ENCODE measurements around the gene ITGA5. TPM values are rescaled to one million over a fixed set of nuclear protein-coding genes. Genes with fewer than 3 reads are reported as not detected.

Gene ITGA5
- total and polyA plus RNA-seq, 2 of the 13 experiments (the other 11 are each of a cell fraction or from before 2014, with no cell fraction given): 0.20 to 0.40 TPM

GRCh38 chr12:54360717-54361456 lies 58.2 kb downstream of the ITGA5 start (continued):
- no peak for TF ChIP-seq ZBTB46 (CRISPR knock-in tag; IDR thresholded peaks at IDR 0.05; ENCODE audit: borderline replicate concordance)
- TF ChIP-seq GPN1 (CRISPR knock-in tag; IDR thresholded peaks at IDR 0.05; ENCODE audit: borderline replicate concordance): no peak
- no peak for TF ChIP-seq ZNF280B (CRISPR knock-in tag; IDR thresholded peaks at IDR 0.05; ENCODE audit: borderline replicate concordance)
- no peak for TF ChIP-seq MZF1 (CRISPR knock-in tag; IDR thresholded peaks at IDR 0.05; ENCODE audit: borderline replicate concordance)
- peak; percentile 54; the same call in 1 of the 2 replicates for TF ChIP-seq FOXA3 (CRISPR knock-in tag; IDR thresholded peaks at IDR 0.05)
- TF ChIP-seq GABPA (IDR thresholded peaks at IDR 0.05; ENCODE audit: low read depth, low read length): no peak
- no peak for TF ChIP-seq GABPA (CRISPR knock-in tag; IDR thresholded peaks at IDR 0.05; ENCODE audit: low read depth)
- no peak for TF ChIP-seq AFF4 (CRISPR knock-in tag; IDR thresholded peaks at IDR 0.05)
- 0 out of 2 replicates have a peak, but pooled peaks have one; percentile 26 for TF ChIP-seq ZSCAN29 (CRISPR knock-in tag; conservative IDR thresholded peaks at IDR 0.05)
- TF ChIP-seq TCF7 (IDR thresholded peaks at IDR 0.05; ENCODE audit: low read depth): no peak
- TF ChIP-seq ZNF496 (CRISPR knock-in tag; IDR thresholded peaks at IDR 0.05; ENCODE audit: insufficient replicate concordance): no peak
- TF ChIP-seq ZNF354B (CRISPR knock-in tag; IDR thresholded peaks at IDR 0.05): no peak
- TF ChIP-seq EHMT2 (IDR thresholded peaks at IDR 0.05; ENCODE audit: borderline replicate concordance, low read depth, low read length): no peak
- no peak for TF ChIP-seq KMT2A (CRISPR knock-in tag; IDR thresholded peaks at IDR 0.05)
- TF ChIP-seq ZNF878 (CRISPR knock-in tag; IDR thresholded peaks at IDR 0.05): no peak
- TF ChIP-seq SATB2 (CRISPR knock-in tag; IDR thresholded peaks at IDR 0.05): no peak
- TF ChIP-seq ELF1 (CRISPR knock-in tag; IDR thresholded peaks at IDR 0.05): no peak
- TF ChIP-seq ZBTB10 (CRISPR knock-in tag; IDR thresholded peaks at IDR 0.05; ENCODE audit: borderline replicate concordance): no peak
- no peak for TF ChIP-seq AGO2 (optimal IDR thresholded peaks at IDR 0.05; ENCODE audit: low read depth, low read length)
- no peak for TF ChIP-seq ARID2 (CRISPR knock-in tag; IDR thresholded peaks at IDR 0.05; ENCODE audit: borderline replicate concordance)
